CD14-positive monocyte (primary cell): Measurements from ENCODE around the gene STUB1. TPM values are rescaled to one million over a fixed set of nuclear protein-coding genes. Genes with fewer than 3 reads are reported as not detected.

Source experiments
- DNase-seq, 3 donors: peaks; one replicate each; pipeline ENCODE4 v3.0.0-alpha.2; 2011 to 2022
- H2AFZ ChIP-seq: 2 replicates; pipeline ENCODE4 v1.6.0; 2012; ENCODE audit warnings: mild to moderate bottlenecking, low read depth, low read length, inconsistent platforms; ENCODE audit not compliant: insufficient read depth, poor library complexity, severe bottlenecking
- H3K27ac ChIP-seq, 2 donors: 1 replicate in 1 of 2; 2 replicates in 1 of 2; pipeline ENCODE4 v1.5.1; 2012 to 2013; ENCODE audit warnings: low read length in 2 of 2, control low read depth in 1 of 2, inconsistent platforms in 1 of 2, low read depth in 1 of 2, mild to moderate bottlenecking in 1 of 2
- H3K27me3 ChIP-seq, 2 donors: one replicate each; pipeline versions ENCODE4 v1.6.0 to v1.6.1; 2011 to 2013; ENCODE audit warnings: low read length in 2 of 2; ENCODE audit not compliant: control insufficient read depth in 2 of 2, insufficient read depth in 2 of 2
- H3K36me3 ChIP-seq, 2 donors: replicated peaks in 1 of 2; 1 replicate in 1 of 2; 2 replicates in 1 of 2; pipeline versions ENCODE4 v1.5.1 to v1.6.1; 2012 to 2013; ENCODE audit warnings: low read length in 2 of 2, control low read depth in 1 of 2, inconsistent platforms in 1 of 2, mild to moderate bottlenecking in 1 of 2; ENCODE audit not compliant: insufficient read depth in 2 of 2, control insufficient read depth in 1 of 2
- H3K4me1 ChIP-seq, 2 donors: 1 replicate in 1 of 2; 2 replicates in 1 of 2; pipeline versions ENCODE4 v1.5.1 to v1.6.1; 2012 to 2013; ENCODE audit warnings: low read length in 2 of 2, control low read depth in 1 of 2, inconsistent platforms in 1 of 2, mild to moderate bottlenecking in 1 of 2, moderate library complexity in 1 of 2; ENCODE audit not compliant: insufficient read depth in 2 of 2, control insufficient read depth in 1 of 2
- H3K4me2 ChIP-seq: replicated peaks from 2 replicates; pipeline ENCODE3; 2012; ENCODE audit warnings: low read length, moderate library complexity, mild to moderate bottlenecking; ENCODE audit not compliant: poor library complexity, severe bottlenecking; ENCODE audit errors: extremely low read depth
- H3K4me3 ChIP-seq, 3 experiments: fragments of 200-600 bp in 1 of 3; sonication (generic) in 1 of 3; replicated peaks in 1 of 3; 1 replicate in 2 of 3; 2 replicates in 1 of 3; pipeline ENCODE4 v1.5.1; 2011 to 2013; ENCODE audit warnings: low read length in 3 of 3, mild to moderate bottlenecking in 3 of 3, control low read depth in 2 of 3, low read depth in 2 of 3, inconsistent platforms in 1 of 3, moderate library complexity in 1 of 3
- H3K79me2 ChIP-seq: 2 replicates; pipeline ENCODE4 v1.6.0; 2012; ENCODE audit warnings: mild to moderate bottlenecking, control low read depth, inconsistent platforms, low read length, moderate library complexity; ENCODE audit not compliant: insufficient read depth
- H3K9ac ChIP-seq: 2 replicates; pipeline ENCODE4 v1.6.0; 2017; ENCODE audit warnings: low read length, mild to moderate bottlenecking; ENCODE audit not compliant: insufficient read depth, poor library complexity, severe bottlenecking
- H3K9me3 ChIP-seq, 2 donors: replicated peaks in 1 of 2; 1 replicate in 1 of 2; 2 replicates in 1 of 2; pipeline versions ENCODE4 v1.5.1 to v1.6.1; 2012 to 2013; ENCODE audit warnings: low read length in 2 of 2, control low read depth in 1 of 2; ENCODE audit not compliant: control insufficient read depth in 1 of 2, insufficient read depth in 1 of 2
- H4K20me1 ChIP-seq: 2 replicates; pipeline ENCODE4 v1.6.0; 2012; ENCODE audit warnings: mild to moderate bottlenecking, low read length, control low read depth, moderate library complexity; ENCODE audit not compliant: insufficient read depth
- H3K27ac Mint-ChIP-seq, 7 donors: one replicate each; pipeline ENCODE4 v1.8.0; 2020; ENCODE audit warnings: mild to moderate bottlenecking in 7 of 7, mixed read lengths in 7 of 7, moderate library complexity in 6 of 7, inconsistent platforms in 2 of 7
- H3K27me3 Mint-ChIP-seq, 3 donors: one replicate each; pipeline ENCODE4 v1.8.0; 2021 to 2022; ENCODE audit warnings: low read depth in 3 of 3, mild to moderate bottlenecking in 3 of 3, mixed read lengths in 3 of 3, moderate library complexity in 3 of 3, inconsistent platforms in 1 of 3
- H3K36me3 Mint-ChIP-seq, 2 donors: one replicate each; pipeline ENCODE4 v1.8.0; 2020; ENCODE audit warnings: mixed read lengths in 2 of 2, inconsistent platforms in 1 of 2, mild to moderate bottlenecking in 1 of 2
- H3K4me1 Mint-ChIP-seq: one replicate; pipeline ENCODE4 v1.8.0; 2020; ENCODE audit warnings: mild to moderate bottlenecking, mixed read lengths
- H3K4me3 Mint-ChIP-seq, 2 donors: one replicate each; pipeline ENCODE4 v1.8.0; 2020; ENCODE audit warnings: mild to moderate bottlenecking in 2 of 2, mixed read lengths in 2 of 2, moderate library complexity in 1 of 2
- H3K9me3 Mint-ChIP-seq, 7 donors: one replicate each; pipeline ENCODE4 v1.8.0; 2020 to 2022; ENCODE audit warnings: mixed read lengths in 7 of 7, mild to moderate bottlenecking in 6 of 7, moderate library complexity in 6 of 7, inconsistent platforms in 2 of 7
- WGBS: methylation state at CpG from one replicate; pipeline ENCODE4 v1.1.5; 2013; ENCODE audit warnings: missing lambda C conversion rate; ENCODE audit not compliant: insufficient coverage; 5-methylcytosine and 5-hydroxymethylcytosine counted together
- intact Hi-C, 2 donors: fragments of 100-400 bp; cut with micrococcal nuclease; formaldehyde crosslinking; loops; one replicate each; pipeline versions ENCODE4 v1.15.0 to v1.15.1; 2023
- polyA plus RNA-seq, 3 donors: library from polyadenylated mRNA; depleted of rRNA in 1 of 3; unstranded in 2 of 3; stranded (reverse) in 1 of 3; fragments of 300-500 nt in 2 of 3; fragments of >200 nt in 1 of 3; fragmentation: Illumina TruSeq in 2 of 3; gene quantifications; 1 replicate in 2 of 3; 2 replicates in 1 of 3; pipeline ENCODE4 v1.2.3, GENCODE V29; 2012 to 2021
- TF ChIP-seq, protein P1 (sequence below): fragments of 200-600 bp; IDR thresholded peaks from one replicate; pipeline ENCODE4 v1.8.0; 2022; ENCODE audit warnings: antibody characterized with exemption, mild to moderate bottlenecking

The STUB1 gene
- polyA plus RNA-seq, 3 donors: 83.3 to 108 (median 106) TPM

DNA sequence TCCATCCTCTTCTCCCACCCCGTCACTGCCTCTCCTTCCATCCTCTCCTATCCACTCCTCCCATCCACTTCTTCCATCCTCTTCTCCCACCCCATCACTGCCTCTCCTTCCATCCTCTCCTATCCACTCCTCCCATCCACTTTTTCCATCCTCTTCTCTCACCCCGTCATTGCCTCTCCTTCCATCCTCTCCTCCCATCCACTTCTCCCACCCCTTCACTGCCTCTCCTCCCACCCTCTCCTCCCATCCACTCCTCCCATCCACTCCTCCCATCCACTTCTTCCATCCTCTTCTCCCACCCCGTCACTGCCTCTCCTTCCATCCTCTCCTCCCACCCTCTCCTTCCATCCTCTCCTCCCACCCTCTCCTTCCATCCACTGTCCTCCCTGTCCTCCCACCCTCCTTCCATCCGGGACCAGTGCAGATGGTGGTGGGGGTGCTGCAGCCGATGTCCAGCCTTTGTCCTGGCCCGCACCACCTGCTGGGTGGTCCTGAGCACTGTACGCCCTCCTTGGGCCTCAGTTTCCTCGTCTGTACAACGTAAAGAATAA, 48.3 kb upstream of the STUB1 start:
- peaks cover 8% of the 10 kb centered on the region for H3K4me1 Mint-ChIP-seq
- intact Hi-C loops: no loop called here
- no peaks in the 10 kb centered on the region for H3K9me3 ChIP-seq
- no peaks in the 10 kb centered on the region for H3K9me3 Mint-ChIP-seq
- peaks cover 21 to 26% of the 10 kb centered on the region in 2 donors for H3K36me3 Mint-ChIP-seq
- peaks cover 12% of the 10 kb centered on the region for H3K79me2 ChIP-seq
- H3K36me3 ChIP-seq: peaks cover 22 to 32% of the 10 kb centered on the region in 2 donors
- H4K20me1 ChIP-seq: peaks cover 54% of the 10 kb centered on the region
- no peak overlapping the region for H2AFZ ChIP-seq
- H3K27ac Mint-ChIP-seq: peak overlapping the region in 1 of 7 donors; percentile 20
- no peak for DNase-seq
- TF ChIP-seq, protein P1, sequence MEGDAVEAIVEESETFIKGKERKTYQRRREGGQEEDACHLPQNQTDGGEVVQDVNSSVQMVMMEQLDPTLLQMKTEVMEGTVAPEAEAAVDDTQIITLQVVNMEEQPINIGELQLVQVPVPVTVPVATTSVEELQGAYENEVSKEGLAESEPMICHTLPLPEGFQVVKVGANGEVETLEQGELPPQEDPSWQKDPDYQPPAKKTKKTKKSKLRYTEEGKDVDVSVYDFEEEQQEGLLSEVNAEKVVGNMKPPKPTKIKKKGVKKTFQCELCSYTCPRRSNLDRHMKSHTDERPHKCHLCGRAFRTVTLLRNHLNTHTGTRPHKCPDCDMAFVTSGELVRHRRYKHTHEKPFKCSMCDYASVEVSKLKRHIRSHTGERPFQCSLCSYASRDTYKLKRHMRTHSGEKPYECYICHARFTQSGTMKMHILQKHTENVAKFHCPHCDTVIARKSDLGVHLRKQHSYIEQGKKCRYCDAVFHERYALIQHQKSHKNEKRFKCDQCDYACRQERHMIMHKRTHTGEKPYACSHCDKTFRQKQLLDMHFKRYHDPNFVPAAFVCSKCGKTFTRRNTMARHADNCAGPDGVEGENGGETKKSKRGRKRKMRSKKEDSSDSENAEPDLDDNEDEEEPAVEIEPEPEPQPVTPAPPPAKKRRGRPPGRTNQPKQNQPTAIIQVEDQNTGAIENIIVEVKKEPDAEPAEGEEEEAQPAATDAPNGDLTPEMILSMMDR: no peak
- peaks cover 15 to 35% of the 10 kb centered on the region in 2 donors for H3K4me1 ChIP-seq
- peaks cover 5 to 12% (median 8%) of the 10 kb centered on the region in 3 donors for H3K27me3 Mint-ChIP-seq
- H3K27ac ChIP-seq: no peak overlapping the region
- H3K27me3 ChIP-seq: no peaks in the 10 kb centered on the region
- 72% methylated on average over 5 of the region's 9 CpGs for WGBS
- H3K9ac ChIP-seq: no peak overlapping the region
- no peak overlapping the region for H3K4me3 ChIP-seq
- H3K4me3 Mint-ChIP-seq: no peak overlapping the region
- H3K4me2 ChIP-seq: no peak overlapping the region

DNA sequence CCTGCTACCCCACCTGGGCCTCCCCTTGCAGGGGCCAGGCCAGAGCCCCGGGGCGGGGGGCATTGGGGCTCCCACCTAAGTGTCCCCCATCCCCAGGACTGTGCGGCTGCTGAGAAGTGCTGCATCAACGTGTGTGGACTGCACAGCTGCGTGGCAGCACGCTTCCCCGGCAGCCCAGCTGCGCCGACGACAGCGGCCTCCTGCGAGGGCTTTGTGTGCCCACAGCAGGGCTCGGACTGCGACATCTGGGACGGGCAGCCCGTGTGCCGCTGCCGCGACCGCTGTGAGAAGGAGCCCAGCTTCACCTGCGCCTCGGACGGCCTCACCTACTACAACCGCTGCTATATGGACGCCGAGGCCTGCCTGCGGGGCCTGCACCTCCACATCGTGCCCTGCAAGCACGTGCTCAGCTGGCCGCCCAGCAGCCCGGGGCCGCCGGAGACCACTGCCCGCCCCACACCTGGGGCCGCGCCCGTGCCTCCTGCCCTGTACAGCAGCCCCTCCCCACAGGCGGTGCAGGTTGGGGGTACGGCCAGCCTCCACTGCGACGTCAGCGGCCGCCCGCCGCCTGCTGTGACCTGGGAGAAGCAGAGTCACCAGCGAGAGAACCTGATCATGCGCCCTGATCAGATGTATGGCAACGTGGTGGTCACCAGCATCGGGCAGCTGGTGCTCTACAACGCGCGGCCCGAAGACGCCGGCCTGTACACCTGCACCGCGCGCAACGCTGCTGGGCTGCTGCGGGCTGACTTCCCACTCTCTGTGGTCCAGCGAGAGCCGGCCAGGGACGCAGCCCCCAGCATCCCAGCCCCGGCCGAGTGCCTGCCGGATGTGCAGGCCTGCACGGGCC, 47.5 kb upstream of the STUB1 start:
- TF ChIP-seq, protein P1: no peak
- Mint-ChIP-seq H3K27ac (no peak overlapping the region), H3K4me3 (no peak overlapping the region), H3K27me3 (peaks cover 5 to 12% (median 8%) of the 10 kb centered on the region in 3 donors), H3K36me3 (peaks cover 14 to 17% of the 10 kb centered on the region in 2 donors), H3K9me3 (no peaks in the 10 kb centered on the region), H3K4me1 (peaks cover 13% of the 10 kb centered on the region)
- Histone ChIP-seq H3K27ac (no peak overlapping the region), H3K27me3 (no peaks in the 10 kb centered on the region), H3K4me2 (no peak overlapping the region), H3K4me3 (no peak overlapping the region), H3K9me3 (no peaks in the 10 kb centered on the region), H4K20me1 (peaks cover 48% of the 10 kb centered on the region), H3K36me3 (peaks cover 13 to 24% of the 10 kb centered on the region in 2 donors), H3K79me2 (peaks cover 12% of the 10 kb centered on the region), H2AFZ (no peak overlapping the region), H3K4me1 (peaks cover 21 to 42% of the 10 kb centered on the region in 2 donors), H3K9ac (no peak overlapping the region)
- intact Hi-C loops: no loop called here
- no peak for DNase-seq
- WGBS: 96% methylated on average over 63 of the region's 67 CpGs
